GM18907 (cell line): ENCODE measurements around the gene DVL3.
A peak's percentile ranks its signal among the peaks of the same experiment; 100 is the strongest.

Experiments
- ATAC-seq: cut with Tn5 transposase; IDR thresholded peaks from one replicate; pipeline ENCODE4 v1.9.1; 2021; ENCODE audit warnings: mild to moderate bottlenecking, moderate library complexity; ENCODE audit not compliant: unreplicated experiment

The DVL3 gene

DNA sequence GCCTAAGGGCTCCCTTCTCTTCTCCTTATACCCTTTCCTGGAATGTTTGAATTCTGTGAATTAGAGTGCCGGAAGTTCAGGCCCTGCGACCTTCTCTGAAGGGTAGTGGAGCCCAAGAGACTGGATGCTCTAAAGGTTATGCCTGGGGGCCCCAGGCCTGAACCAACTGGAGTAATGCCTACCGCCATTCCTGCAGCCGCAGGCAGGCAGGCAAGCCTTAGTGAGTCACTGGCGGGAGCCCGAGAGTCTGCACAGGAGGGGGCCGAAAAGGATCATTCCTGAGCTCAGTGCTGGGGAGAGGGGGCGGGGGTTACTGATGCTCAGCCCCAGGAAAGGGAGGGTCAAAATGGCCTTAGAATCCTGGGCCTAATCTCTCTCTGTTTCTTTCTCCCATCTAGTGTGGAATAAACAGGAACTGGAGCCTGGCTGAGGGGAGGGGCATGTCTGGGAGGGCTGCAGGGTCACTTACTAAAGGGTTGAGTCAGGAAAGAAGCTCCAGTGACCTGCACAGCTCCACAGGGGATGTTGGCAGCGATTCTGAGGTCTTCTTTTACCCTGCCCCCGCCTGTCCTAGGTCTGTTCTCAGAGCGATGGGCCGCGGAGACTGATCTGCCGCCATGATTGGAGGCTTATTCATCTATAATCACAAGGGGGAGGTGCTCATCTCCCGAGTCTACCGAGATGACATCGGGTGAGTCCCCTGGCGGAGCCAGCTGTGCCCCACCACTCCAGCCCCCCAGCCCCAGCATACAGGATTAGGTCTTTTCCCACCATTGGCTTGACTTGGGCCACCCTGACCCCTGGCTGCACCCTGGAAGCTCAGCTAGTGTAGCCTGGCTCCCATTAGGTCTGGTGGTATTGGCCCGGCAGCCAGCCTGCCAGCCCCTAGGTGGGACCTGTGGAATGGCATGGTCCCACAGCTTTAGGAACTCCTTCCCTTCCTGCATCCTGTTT lies 21.5 kb downstream of the DVL3 start:
- no peak for ATAC-seq

DNA sequence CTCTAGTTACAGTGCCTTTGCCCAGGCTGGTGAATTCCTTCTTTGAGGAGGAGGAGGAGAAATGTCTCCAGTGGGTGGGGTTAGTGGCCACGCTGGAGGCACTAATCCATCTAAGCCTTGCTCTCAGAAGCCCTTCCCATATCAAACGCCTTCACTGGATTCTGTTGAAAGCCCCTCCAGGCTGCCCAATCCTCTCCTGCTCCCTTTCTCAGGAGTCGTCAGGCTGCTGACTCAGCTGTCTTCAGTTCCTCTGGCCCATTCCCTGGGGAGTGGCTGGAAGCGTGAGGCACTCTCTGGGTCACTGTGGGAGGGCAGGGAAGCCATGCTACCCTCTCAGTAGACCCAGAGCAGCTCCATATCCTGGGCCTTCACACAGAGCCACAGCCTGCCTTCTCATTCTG lies 22.2 kb downstream of the DVL3 start:
- ATAC-seq = no peak

DNA sequence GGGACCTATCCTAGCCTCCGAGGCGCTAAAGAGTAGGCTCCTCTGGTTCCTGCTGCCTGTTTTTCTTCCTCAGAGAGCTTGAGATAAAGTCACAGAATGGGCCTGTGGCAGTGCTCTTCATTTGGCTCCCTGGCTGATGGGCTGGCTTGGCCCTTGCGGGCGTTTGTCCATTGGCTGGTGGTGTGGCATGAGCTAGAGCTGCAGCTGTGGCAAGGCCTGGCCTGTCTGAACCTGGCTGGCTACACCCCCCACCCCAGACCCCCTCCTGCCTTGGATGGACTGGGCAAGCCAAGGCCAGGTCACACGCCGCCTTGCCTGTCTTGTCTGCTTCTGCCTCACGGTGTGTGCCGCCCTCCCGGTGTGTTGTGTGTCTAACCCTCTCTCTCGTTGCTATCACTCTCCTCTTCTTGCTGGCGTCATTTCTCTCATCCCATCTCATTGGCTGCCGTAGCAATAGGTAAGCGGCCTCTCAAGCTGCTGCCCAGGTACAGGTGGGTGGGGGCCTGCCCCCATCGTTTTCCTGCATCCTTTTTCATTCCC lies 22.7 kb downstream of the DVL3 start:
- no peak for ATAC-seq

GRCh38 chr3:184178521-184179138 lies 23.5 kb downstream of the DVL3 start:
- ATAC-seq = no peak

DNA sequence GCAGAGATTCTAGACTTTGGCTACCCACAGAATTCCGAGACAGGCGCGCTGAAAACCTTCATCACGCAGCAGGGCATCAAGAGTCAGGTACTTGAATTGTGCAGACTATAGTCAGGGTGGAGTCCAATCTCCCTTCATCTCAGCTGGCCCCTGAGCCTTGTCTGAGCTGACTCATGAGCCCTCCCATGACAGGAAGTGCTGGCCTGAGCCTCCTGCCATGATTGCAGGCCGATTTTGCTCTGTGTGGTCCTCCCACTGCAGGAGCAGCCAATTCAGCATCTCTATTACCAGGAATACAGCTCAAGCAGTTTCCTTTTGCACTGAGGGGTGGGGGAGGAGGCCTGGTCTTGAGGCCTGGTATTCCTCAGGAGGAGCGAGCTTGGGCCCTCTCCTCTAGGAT lies 25.0 kb downstream of the DVL3 start:
- ATAC-seq = no peak

- no peak for ATAC-seq
Observed at GRCh38 chr3:184181596-184181995, 26.4 kb downstream of the DVL3 start.

DNA sequence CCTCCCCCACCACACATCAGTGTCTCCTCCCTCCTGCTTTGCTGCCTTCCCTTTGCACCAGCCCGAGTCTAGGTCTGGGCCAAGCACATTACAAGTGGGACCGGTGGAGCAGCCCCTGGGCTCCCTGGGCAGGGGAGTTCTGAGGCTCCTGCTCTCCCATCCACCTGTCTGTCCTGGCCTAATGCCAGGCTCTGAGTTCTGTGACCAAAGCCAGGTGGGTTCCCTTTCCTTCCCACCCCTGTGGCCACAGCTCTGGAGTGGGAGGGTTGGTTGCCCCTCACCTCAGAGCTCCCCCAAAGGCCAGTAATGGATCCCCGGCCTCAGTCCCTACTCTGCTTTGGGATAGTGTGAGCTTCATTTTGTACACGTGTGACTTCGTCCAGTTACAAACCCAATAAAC lies 28.5 kb downstream of the DVL3 start:
- ATAC-seq = no peak

DNA sequence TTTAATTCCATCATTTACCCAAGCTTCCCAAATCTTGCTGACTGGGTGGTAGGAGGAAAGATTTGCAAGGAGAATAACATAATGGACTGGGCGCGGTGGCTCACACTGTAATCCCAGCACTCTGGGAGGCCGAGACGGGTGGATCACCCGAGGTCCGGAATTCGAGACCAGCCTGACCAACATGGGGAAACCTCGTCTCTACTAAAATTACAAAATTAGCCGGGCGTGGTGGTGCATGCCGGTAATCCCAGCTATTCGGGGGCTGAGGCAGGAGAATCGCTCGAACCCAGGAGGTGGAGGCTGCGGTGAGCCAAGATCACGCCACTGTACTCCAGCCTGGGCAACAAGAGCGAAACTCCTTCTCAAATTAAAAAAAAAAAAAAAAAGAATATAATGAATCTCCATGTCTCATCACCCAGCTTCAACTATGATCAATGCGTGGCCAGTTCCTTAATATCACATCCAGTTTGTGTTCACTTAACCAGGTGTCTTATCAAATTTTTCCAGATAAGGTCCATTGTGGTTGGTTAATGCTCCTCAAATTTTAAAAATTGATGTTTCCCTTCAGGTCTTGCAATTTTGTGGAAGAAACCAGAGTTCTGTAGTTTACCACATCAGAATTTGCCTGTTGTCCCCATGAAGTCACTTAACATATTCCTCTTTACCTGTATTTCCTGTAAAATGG lies 29.5 kb downstream of the DVL3 start:
- ATAC-seq = no peak

DNA sequence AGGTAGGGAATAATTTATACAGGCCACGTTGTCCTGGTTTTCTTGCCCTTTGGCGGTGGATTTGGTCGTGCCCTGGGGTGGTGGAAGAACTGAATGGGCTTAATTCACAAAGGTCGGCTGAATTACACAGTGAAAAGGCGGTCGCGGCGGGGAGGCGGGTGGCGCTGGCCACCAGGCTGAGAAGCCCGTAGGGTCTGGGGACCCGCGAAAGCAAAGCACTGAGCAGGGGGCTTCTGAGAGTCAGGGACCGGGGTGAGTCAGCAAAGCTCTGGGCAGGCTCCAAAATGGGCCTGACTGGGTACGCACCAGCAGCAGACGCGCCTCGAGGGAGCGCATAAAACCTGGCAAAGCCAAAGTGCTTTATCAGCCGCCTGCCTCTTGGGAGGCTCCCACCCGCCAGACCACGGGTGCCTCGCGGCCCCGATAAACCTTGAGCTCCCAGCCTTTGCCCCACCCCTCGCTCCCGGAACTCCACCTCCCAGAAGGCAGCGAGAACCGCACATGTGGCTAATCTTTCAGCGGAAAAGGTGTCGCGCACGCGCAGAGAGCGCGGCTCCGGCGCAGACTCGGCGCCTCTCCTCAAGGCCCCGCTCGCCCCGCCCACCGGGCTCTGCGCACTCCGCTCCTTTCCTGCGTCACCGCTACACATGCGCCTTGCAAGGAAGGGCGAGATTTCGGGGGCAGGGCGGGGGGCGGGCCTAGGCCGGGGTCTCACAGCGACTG lies 30.4 kb downstream of the DVL3 start:
- peak; percentile 83 for ATAC-seq

- ATAC-seq = peak; percentile 38
Observed at GRCh38 chr3:184186184-184186901, 31.2 kb downstream of the DVL3 start, which contains the start of gene ABCF3. ABCF3 (plus strand) TSS chr3:184186199; CDS start chr3:184186208, 9 bp downstream.

GRCh38 chr3:184186902-184187207 lies 31.7 kb downstream of the DVL3 start:
- no peak for ATAC-seq

DNA sequence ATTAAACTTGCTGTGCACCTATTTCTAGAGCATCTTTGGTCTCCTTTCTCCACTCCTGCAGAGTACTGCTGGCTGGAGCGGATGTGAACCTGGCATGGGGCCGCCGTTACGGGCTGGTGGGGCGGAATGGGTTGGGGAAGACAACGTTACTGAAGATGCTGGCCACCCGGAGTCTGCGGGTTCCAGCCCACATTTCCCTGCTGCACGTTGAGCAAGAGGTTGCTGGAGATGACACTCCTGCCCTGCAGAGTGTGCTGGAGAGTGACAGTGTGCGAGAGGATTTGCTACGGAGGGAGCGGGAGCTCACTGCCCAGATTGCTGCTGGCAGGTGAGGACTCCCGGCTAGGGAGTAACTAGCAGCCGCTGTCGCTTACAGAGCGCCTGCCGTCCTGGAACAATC lies 32.9 kb downstream of the DVL3 start:
- ATAC-seq = no peak

- ATAC-seq = no peak
Observed at GRCh38 chr3:184189421-184189820, 34.2 kb downstream of the DVL3 start.

DNA sequence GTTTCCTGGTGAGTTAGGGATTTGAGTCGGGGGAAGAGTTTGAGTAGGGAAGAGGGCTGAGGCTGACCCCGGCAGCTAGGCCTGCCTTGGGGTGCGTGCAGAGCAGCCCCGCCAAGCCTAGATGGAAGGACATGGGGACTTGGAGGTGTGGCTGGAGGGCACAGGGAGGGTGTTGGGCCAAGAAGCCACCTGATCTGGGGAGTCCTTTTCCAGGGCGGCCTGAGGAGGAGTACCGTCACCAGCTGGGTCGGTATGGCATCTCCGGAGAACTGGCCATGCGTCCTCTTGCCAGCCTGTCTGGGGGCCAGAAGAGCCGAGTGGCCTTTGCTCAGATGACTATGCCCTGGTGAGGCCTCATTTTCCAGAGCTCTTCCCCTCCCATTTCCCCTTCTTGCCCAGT lies 37.7 kb downstream of the DVL3 start:
- ATAC-seq = no peak

DNA sequence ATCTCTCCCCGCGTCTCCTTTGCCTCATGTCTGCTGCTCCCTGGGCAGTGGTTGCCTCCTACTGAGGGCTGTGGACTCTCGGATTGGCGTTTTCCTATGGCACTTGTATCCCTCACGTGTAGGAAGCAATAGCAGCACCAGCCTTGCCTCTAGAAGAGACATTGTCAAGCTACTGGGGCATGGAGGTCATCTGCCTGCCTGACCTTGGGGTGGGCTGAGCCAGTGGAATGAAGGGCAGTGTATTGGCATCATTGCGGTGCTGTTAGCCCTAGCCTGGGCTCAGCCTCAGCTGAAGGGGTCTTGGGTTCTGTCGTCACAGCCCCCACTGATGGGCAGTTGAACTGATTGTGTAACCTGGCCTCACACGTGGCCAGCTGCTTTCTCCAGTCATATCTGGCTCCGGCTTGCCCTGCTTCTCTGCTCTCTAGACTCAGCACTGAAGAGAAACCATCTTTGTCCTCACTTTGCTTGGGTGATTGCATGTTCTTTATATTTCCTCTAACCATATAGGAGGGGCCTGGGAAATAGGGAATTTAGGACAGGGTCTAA lies 38.9 kb downstream of the DVL3 start:
- no peak for ATAC-seq

DNA sequence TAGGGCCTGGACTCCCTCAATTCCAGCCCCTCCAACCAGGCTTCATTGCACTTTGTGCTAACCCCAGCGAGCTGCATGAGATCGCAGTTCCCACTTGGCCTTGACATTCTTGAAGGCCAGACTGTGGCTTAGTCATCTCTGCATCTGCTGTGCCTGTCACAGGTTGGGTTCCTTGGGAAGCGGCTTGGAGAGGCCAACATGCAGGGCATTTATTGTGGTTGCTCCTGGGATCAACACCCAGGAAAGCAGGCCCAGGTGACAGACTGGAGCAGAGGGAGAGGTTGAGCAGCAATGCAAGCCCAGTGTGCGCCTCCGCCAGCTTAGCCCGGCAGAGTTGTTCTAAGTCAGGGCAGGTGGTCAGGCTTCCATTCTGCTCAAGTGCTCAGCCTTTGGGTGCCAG lies 41.4 kb downstream of the DVL3 start:
- ATAC-seq = no peak

DNA sequence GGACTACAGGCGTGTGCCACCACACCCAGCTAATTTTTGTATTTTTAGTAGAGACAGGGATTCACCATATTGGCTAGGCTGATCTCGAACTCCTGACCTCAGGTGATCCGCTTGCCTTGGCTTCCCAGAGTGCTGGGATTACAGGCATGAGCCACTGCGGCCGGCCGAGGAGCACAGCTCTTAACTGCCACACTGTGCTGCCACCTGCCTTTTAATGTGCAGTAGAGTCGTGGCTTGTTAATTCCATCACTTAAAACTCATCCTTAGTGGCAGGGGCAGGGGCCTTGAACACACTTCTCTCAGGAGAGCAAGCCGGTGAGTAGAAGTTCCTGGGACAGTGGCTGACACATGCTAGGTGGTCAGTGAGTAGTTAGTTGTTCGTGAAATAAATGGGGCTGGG lies 43.3 kb downstream of the DVL3 start:
- ATAC-seq = no peak

DNA sequence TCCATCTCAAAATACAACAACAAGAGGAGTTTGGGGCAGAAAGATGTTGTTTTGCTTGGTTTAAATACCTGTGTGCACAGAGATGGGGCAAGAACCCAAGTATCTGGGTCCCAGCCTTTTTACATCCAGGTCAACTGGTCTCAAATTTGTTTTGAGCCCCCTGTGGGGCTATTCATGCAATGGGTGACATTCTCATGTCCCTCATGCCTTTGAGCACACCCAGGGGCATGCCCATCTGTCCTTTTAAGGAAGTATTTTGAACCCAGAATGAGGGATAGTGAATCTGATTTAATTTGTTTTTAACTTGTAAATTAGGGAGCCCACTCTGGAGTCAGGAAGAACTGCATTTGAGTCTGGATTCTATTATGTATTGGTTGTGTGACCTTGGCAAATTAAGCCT lies 45.6 kb downstream of the DVL3 start:
- no peak for ATAC-seq

GRCh38 chr3:184203526-184203925 lies 48.3 kb downstream of the DVL3 start:
- no peak for ATAC-seq
